ENCODE data around the gene ADH1B. TPM values are rescaled to one million over a fixed set of nuclear protein-coding genes. Genes with fewer than 3 reads are reported as not detected.
"Not testable (repeated sequence)": the region's sequence is repeated elsewhere in the genome, so short reads cannot be mapped to it uniquely, and the experiment has no call there.

ADH1B gene
- total RNA-seq, 2 donors from 2014 or later = not detected

GRCh38 chr4:99342624-99343023 lies 21.4 kb upstream of the ADH1B start:
- DNase-seq (ENCODE audit: low spot score); H3K27ac Mint-ChIP-seq; H3K4me3 Mint-ChIP-seq; H3K36me3 Mint-ChIP-seq; H3K27me3 Mint-ChIP-seq; ATAC-seq; H3K9me3 Mint-ChIP-seq; H3K4me1 Mint-ChIP-seq (ENCODE audit: low read depth in 2 of 2): not testable (repeated sequence)

- no peak for ATAC-seq
- peaks cover 0 to 2% of the 10 kb centered on the region in 2 donors for H3K27me3 Mint-ChIP-seq
- H3K4me3 Mint-ChIP-seq = no peak overlapping the region
- H3K27ac Mint-ChIP-seq = no peak overlapping the region
- DNase-seq (ENCODE audit: low spot score) = no peak
- no peaks in the 10 kb centered on the region for H3K9me3 Mint-ChIP-seq
- no peaks in the 10 kb centered on the region for H3K4me1 Mint-ChIP-seq (ENCODE audit: low read depth in 2 of 2)
- no peaks in the 10 kb centered on the region for H3K36me3 Mint-ChIP-seq
Measured at GRCh38 chr4:99341426-99341825, 20.2 kb upstream of the ADH1B start.

GRCh38 chr4:99339172-99339571 lies 18.0 kb upstream of the ADH1B start:
- H3K9me3 Mint-ChIP-seq = peaks cover 3% of the 10 kb centered on the region
- H3K4me3 Mint-ChIP-seq = no peak overlapping the region
- ATAC-seq (no peak), DNase-seq (ENCODE audit: low spot score) (no peak)
- no peaks in the 10 kb centered on the region for H3K36me3 Mint-ChIP-seq
- H3K27me3 Mint-ChIP-seq = peaks cover 0 to 12% of the 10 kb centered on the region in 2 donors
- H3K4me1 Mint-ChIP-seq (ENCODE audit: low read depth in 2 of 2) = no peaks in the 10 kb centered on the region
- H3K27ac Mint-ChIP-seq = no peak overlapping the region

- Mint-ChIP-seq H3K27me3 (peaks cover 0 to 12% of the 10 kb centered on the region in 2 donors), H3K4me3 (no peak overlapping the region), H3K36me3 (no peaks in the 10 kb centered on the region), H3K27ac (no peak overlapping the region), H3K9me3 (peaks cover 3% of the 10 kb centered on the region), H3K4me1 (ENCODE audit: low read depth in 2 of 2) (no peaks in the 10 kb centered on the region)
- ATAC-seq (no peak), DNase-seq (ENCODE audit: low spot score) (no peak)
Measured at GRCh38 chr4:99336553-99336952, 15.4 kb upstream of the ADH1B start.

GRCh38 chr4:99334880-99335279 lies 13.7 kb upstream of the ADH1B start:
- no peak overlapping the region for H3K27ac Mint-ChIP-seq
- H3K36me3 Mint-ChIP-seq = no peaks in the 10 kb centered on the region
- peak in 1 of 2 donors; percentile 15 for ATAC-seq
- H3K27me3 Mint-ChIP-seq = peaks cover 0 to 12% of the 10 kb centered on the region in 2 donors
- DNase-seq (ENCODE audit: low spot score) = no peak
- H3K4me3 Mint-ChIP-seq = no peak overlapping the region
- peaks cover 3% of the 10 kb centered on the region for H3K9me3 Mint-ChIP-seq
- H3K4me1 Mint-ChIP-seq (ENCODE audit: low read depth in 2 of 2) = no peaks in the 10 kb centered on the region

GRCh38 chr4:99330648-99331047 lies 9.4 kb upstream of the ADH1B start:
- Mint-ChIP-seq H3K36me3 (no peaks in the 10 kb centered on the region), H3K4me1 (ENCODE audit: low read depth in 2 of 2) (no peaks in the 10 kb centered on the region)
- ATAC-seq = no peak

GRCh38 chr4:99329876-99330275 lies 8.7 kb upstream of the ADH1B start:
- DNase-seq (ENCODE audit: low spot score) (no peak), ATAC-seq (no peak)
- Mint-ChIP-seq H3K27me3 (no peaks in the 10 kb centered on the region), H3K27ac (no peak overlapping the region), H3K36me3 (no peaks in the 10 kb centered on the region), H3K9me3 (no peaks in the 10 kb centered on the region), H3K4me1 (ENCODE audit: low read depth in 2 of 2) (no peaks in the 10 kb centered on the region), H3K4me3 (no peak overlapping the region)

More at GRCh38 chr4:99330648-99331047, 9.4 kb upstream of the ADH1B start:
- H3K9me3 Mint-ChIP-seq = peaks cover 3% of the 10 kb centered on the region
- H3K4me3 Mint-ChIP-seq = no peak overlapping the region
- no peak for DNase-seq (ENCODE audit: low spot score)
- no peak overlapping the region for H3K27ac Mint-ChIP-seq
- peaks cover 0 to 5% of the 10 kb centered on the region in 2 donors for H3K27me3 Mint-ChIP-seq

GRCh38 chr4:99324979-99325378 lies 3.8 kb upstream of the ADH1B start:
- no peak overlapping the region for H3K27ac Mint-ChIP-seq
- peaks cover 2% of the 10 kb centered on the region for H3K9me3 Mint-ChIP-seq
- peaks cover 0 to 2% of the 10 kb centered on the region in 2 donors for H3K27me3 Mint-ChIP-seq
- no peaks in the 10 kb centered on the region for H3K36me3 Mint-ChIP-seq
- no peak for ATAC-seq
- H3K4me1 Mint-ChIP-seq (ENCODE audit: low read depth in 2 of 2) = no peaks in the 10 kb centered on the region
- no peak for DNase-seq (ENCODE audit: low spot score)
- H3K4me3 Mint-ChIP-seq = no peak overlapping the region

- H3K27ac Mint-ChIP-seq = no peak overlapping the region
- no peak for ATAC-seq
Measured at GRCh38 chr4:99324361-99324760, 3.2 kb upstream of the ADH1B start.

GRCh38 chr4:99323756-99324155 lies 2.6 kb upstream of the ADH1B start:
- Mint-ChIP-seq H3K4me1 (ENCODE audit: low read depth in 2 of 2) (no peaks in the 10 kb centered on the region), H3K36me3 (no peaks in the 10 kb centered on the region), H3K27me3 (peaks cover 0 to 2% of the 10 kb centered on the region in 2 donors), H3K9me3 (peaks cover 2% of the 10 kb centered on the region), H3K4me3 (no peak overlapping the region), H3K27ac (no peak overlapping the region)
- ATAC-seq (no peak), DNase-seq (ENCODE audit: low spot score) (no peak)

More at GRCh38 chr4:99324361-99324760, 3.2 kb upstream of the ADH1B start:
- H3K4me1 Mint-ChIP-seq (ENCODE audit: low read depth in 2 of 2) = no peaks in the 10 kb centered on the region
- peaks cover 0 to 2% of the 10 kb centered on the region in 2 donors for H3K27me3 Mint-ChIP-seq
- no peaks in the 10 kb centered on the region for H3K36me3 Mint-ChIP-seq
- H3K4me3 Mint-ChIP-seq = no peak overlapping the region
- DNase-seq (ENCODE audit: low spot score) = no peak
- H3K9me3 Mint-ChIP-seq = peaks cover 2% of the 10 kb centered on the region

- not testable (repeated sequence) for DNase-seq (ENCODE audit: low spot score); H3K9me3 Mint-ChIP-seq; ATAC-seq; H3K36me3 Mint-ChIP-seq; H3K4me1 Mint-ChIP-seq (ENCODE audit: low read depth in 2 of 2); H3K27ac Mint-ChIP-seq; H3K27me3 Mint-ChIP-seq; H3K4me3 Mint-ChIP-seq
Measured at GRCh38 chr4:99317811-99318210, 3.4 kb downstream of the ADH1B start.

- H3K4me1 Mint-ChIP-seq (ENCODE audit: low read depth in 2 of 2) = no peaks in the 10 kb centered on the region
- peaks cover 2% of the 10 kb centered on the region for H3K9me3 Mint-ChIP-seq
- DNase-seq (ENCODE audit: low spot score) = no peak
- H3K36me3 Mint-ChIP-seq = no peaks in the 10 kb centered on the region
- ATAC-seq = no peak
- no peak overlapping the region for H3K27ac Mint-ChIP-seq
- H3K27me3 Mint-ChIP-seq = peaks cover 0 to 2% of the 10 kb centered on the region in 2 donors
- H3K4me3 Mint-ChIP-seq = no peak overlapping the region
Measured at GRCh38 chr4:99317354-99317753, 3.8 kb downstream of the ADH1B start.

GRCh38 chr4:99315839-99316238 lies 5.4 kb downstream of the ADH1B start:
- H3K27me3 Mint-ChIP-seq = peaks cover 0 to 2% of the 10 kb centered on the region in 2 donors
- ATAC-seq (peak in 1 of 2 donors; percentile 20), DNase-seq (ENCODE audit: low spot score) (no peak)
- peaks cover 2% of the 10 kb centered on the region for H3K9me3 Mint-ChIP-seq
- H3K36me3 Mint-ChIP-seq = no peaks in the 10 kb centered on the region
- H3K27ac Mint-ChIP-seq = no peak overlapping the region
- H3K4me1 Mint-ChIP-seq (ENCODE audit: low read depth in 2 of 2) = no peaks in the 10 kb centered on the region
- H3K4me3 Mint-ChIP-seq = no peak overlapping the region

GRCh38 chr4:99314211-99314610 lies 7.0 kb downstream of the ADH1B start:
- DNase-seq (ENCODE audit: low spot score) = no peak
- H3K36me3 Mint-ChIP-seq = no peaks in the 10 kb centered on the region
- H3K27me3 Mint-ChIP-seq = no peaks in the 10 kb centered on the region
- no peak overlapping the region for H3K4me3 Mint-ChIP-seq
- no peaks in the 10 kb centered on the region for H3K9me3 Mint-ChIP-seq
- H3K27ac Mint-ChIP-seq = no peak overlapping the region
- no peak for ATAC-seq
- H3K4me1 Mint-ChIP-seq (ENCODE audit: low read depth in 2 of 2) = no peaks in the 10 kb centered on the region

- DNase-seq (ENCODE audit: low spot score) = no peak
- H3K27ac Mint-ChIP-seq = no peak overlapping the region
- H3K36me3 Mint-ChIP-seq = no peaks in the 10 kb centered on the region
- ATAC-seq = no peak
- no peaks in the 10 kb centered on the region for H3K4me1 Mint-ChIP-seq (ENCODE audit: low read depth in 2 of 2)
- no peaks in the 10 kb centered on the region for H3K27me3 Mint-ChIP-seq
- H3K9me3 Mint-ChIP-seq = no peaks in the 10 kb centered on the region
- no peak overlapping the region for H3K4me3 Mint-ChIP-seq
Measured at GRCh38 chr4:99310389-99310788, 10.8 kb downstream of the ADH1B start.
